ENCODE data around the gene PCDH9.
A peak's percentile ranks its signal among the peaks of the same experiment; 100 is the strongest.

PCDH9 gene

GRCh38 chr13:67107979-67108378 lies 122.2 kb downstream of the PCDH9 start:
- no peak overlapping the region for H3K4me3 ChIP-seq (ENCODE audit: low read length)
- no peaks in the 10 kb centered on the region for H3K27me3 ChIP-seq (ENCODE audit: low read depth, low read length)
- no peak overlapping the region for H3K9ac ChIP-seq (ENCODE audit: low read length)
- H3K79me2 ChIP-seq (ENCODE audit: low read length) = no peaks in the 10 kb centered on the region
- TF ChIP-seq EZH2phosphoT487 (IDR thresholded peaks at IDR 0.05; ENCODE audit: low read depth) = no peak
- TF ChIP-seq, protein P1, sequence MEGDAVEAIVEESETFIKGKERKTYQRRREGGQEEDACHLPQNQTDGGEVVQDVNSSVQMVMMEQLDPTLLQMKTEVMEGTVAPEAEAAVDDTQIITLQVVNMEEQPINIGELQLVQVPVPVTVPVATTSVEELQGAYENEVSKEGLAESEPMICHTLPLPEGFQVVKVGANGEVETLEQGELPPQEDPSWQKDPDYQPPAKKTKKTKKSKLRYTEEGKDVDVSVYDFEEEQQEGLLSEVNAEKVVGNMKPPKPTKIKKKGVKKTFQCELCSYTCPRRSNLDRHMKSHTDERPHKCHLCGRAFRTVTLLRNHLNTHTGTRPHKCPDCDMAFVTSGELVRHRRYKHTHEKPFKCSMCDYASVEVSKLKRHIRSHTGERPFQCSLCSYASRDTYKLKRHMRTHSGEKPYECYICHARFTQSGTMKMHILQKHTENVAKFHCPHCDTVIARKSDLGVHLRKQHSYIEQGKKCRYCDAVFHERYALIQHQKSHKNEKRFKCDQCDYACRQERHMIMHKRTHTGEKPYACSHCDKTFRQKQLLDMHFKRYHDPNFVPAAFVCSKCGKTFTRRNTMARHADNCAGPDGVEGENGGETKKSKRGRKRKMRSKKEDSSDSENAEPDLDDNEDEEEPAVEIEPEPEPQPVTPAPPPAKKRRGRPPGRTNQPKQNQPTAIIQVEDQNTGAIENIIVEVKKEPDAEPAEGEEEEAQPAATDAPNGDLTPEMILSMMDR (IDR thresholded peaks at IDR 0.05; ENCODE audit: low read depth, low read length) = no peak
- no peaks in the 10 kb centered on the region for H3K4me1 ChIP-seq (ENCODE audit: low read length)
- H3K36me3 ChIP-seq (replicated peaks; ENCODE audit: low read depth, low read length) = no peaks in the 10 kb centered on the region
- H3K27ac ChIP-seq (ENCODE audit: low read length) = no peak overlapping the region
- H3K4me2 ChIP-seq (ENCODE audit: low read length) = no peak overlapping the region
- H2AFZ ChIP-seq (ENCODE audit: low read depth, low read length) = no peak overlapping the region
- H3K9me3 ChIP-seq (ENCODE audit: insufficient read depth, low read length) = no peaks in the 10 kb centered on the region
- H4K20me1 ChIP-seq (ENCODE audit: insufficient read depth, low read length) = no peaks in the 10 kb centered on the region

DNA sequence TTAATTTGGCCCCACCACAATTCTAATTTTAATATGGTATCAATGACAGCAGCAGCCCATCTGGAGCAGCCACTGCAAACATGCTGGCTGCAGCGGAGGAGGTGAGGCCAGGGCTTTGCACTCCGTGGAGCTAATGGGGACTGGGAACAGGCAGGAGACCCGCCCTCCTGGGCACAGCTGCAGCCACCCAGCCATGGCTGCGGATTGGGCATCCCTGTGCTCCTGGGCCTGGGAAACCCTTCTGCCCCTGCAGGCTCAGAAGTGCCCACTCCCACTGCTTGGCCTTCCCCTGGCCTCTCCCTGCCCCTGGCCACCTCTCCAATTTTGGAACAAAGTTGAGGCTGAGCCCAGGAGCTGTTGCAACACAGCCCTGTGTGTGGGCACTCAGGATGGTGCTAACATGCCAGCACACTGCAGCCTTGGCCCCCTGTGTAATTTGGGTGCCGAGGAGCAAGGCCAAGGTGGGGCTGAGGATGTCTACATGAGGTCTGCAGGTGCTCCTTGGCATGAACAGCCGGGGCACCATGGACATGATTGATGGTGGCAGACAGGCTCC lies 123.6 kb downstream of the PCDH9 start:
- H3K36me3 ChIP-seq (replicated peaks; ENCODE audit: low read depth, low read length) = no peaks in the 10 kb centered on the region
- TF ChIP-seq EZH2phosphoT487 (IDR thresholded peaks at IDR 0.05; ENCODE audit: low read depth) = no peak
- TF ChIP-seq, protein P1 (IDR thresholded peaks at IDR 0.05; ENCODE audit: low read depth, low read length) = no peak
- no peaks in the 10 kb centered on the region for H3K27me3 ChIP-seq (ENCODE audit: low read depth, low read length)
- H3K79me2 ChIP-seq (ENCODE audit: low read length) = no peaks in the 10 kb centered on the region
- H3K4me2 ChIP-seq (ENCODE audit: low read length) = no peak overlapping the region
- no peak overlapping the region for H2AFZ ChIP-seq (ENCODE audit: low read depth, low read length)
- no peak overlapping the region for H3K4me3 ChIP-seq (ENCODE audit: low read length)
- H3K9ac ChIP-seq (ENCODE audit: low read length) = no peak overlapping the region
- no peak overlapping the region for H3K27ac ChIP-seq (ENCODE audit: low read length)
- H3K9me3 ChIP-seq (ENCODE audit: insufficient read depth, low read length) = no peaks in the 10 kb centered on the region
- H4K20me1 ChIP-seq (ENCODE audit: insufficient read depth, low read length) = no peaks in the 10 kb centered on the region
- H3K4me1 ChIP-seq (ENCODE audit: low read length) = no peaks in the 10 kb centered on the region

DNA sequence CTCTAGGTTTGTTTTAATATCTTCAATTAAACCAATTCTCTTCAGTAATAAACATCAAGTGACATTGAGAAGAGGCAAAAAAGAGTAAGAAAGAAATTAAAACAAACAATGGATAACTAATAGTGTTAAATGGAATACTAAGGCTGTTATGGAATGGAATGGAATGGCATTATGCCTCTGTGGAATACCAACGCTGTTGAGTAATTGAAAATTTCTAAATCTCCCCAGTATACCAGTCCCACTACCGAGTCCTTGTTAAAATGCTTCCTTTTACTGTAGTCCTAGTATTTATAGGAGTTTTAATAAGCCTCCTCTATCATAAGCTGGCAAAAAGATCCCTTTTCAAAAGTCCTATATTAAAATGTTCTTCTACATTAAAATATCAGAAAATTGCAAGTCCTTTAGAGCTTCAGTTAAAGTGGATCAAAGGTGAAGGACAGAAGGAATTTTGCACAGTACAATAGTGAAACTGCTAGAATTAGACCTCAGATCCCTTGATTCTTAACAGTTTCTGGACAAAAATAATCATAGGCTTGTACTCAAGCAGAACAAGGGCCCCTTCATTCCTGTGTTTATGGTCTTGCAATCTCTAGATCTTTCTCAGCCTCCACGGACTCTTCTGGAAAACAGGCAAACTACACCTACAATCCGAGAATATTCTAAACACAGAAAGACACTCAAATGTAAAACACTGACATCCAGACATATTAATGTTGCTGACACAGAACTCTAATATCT lies 128.2 kb downstream of the PCDH9 start:
- no peak overlapping the region for H3K27ac ChIP-seq (ENCODE audit: low read length)
- peak overlapping the region; percentile 19; the same call in 1 of the 2 replicates for H2AFZ ChIP-seq (ENCODE audit: low read depth, low read length)
- no peaks in the 10 kb centered on the region for H3K9me3 ChIP-seq (ENCODE audit: insufficient read depth, low read length)

DNA sequence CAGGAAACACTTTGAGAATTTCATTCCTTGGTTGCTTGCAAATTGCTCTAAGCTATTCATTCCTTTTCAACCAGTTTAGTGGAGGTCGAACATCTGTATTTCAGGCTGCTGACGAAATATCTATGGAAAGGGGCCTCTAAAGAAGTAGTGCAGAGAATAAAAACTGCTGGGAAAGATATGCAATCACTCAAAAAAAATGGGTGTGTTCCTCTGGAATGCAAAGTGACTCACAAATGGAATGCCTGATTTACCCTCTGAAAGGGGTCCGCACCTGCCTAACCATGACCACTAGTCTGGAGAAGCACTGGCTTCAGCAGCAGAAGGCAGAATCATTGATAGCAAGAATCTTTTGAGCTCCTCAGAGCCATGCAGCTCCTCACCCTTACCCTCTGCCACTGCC lies 129.4 kb downstream of the PCDH9 start:
- Histone ChIP-seq H3K4me1 (ENCODE audit: low read length) (no peaks in the 10 kb centered on the region), H3K9me3 (ENCODE audit: insufficient read depth, low read length) (no peaks in the 10 kb centered on the region), H3K9ac (ENCODE audit: low read length) (no peak overlapping the region), H4K20me1 (ENCODE audit: insufficient read depth, low read length) (no peaks in the 10 kb centered on the region), H3K4me2 (ENCODE audit: low read length) (no peak overlapping the region), H3K4me3 (ENCODE audit: low read length) (no peak overlapping the region), H3K27me3 (ENCODE audit: low read depth, low read length) (no peaks in the 10 kb centered on the region), H3K79me2 (ENCODE audit: low read length) (no peaks in the 10 kb centered on the region), H3K27ac (ENCODE audit: low read length) (no peak overlapping the region), H3K36me3 (replicated peaks; ENCODE audit: low read depth, low read length) (no peaks in the 10 kb centered on the region), H2AFZ (ENCODE audit: low read depth, low read length) (no peak overlapping the region)
- TF ChIP-seq EZH2phosphoT487 (IDR thresholded peaks at IDR 0.05; ENCODE audit: low read depth) = no peak
- TF ChIP-seq, protein P1 (IDR thresholded peaks at IDR 0.05; ENCODE audit: low read depth, low read length) = no peak

More for the DNA sequence above, 128.2 kb downstream of the PCDH9 start:
- no peaks in the 10 kb centered on the region for H3K36me3 ChIP-seq (replicated peaks; ENCODE audit: low read depth, low read length)
- TF ChIP-seq, protein P1 (IDR thresholded peaks at IDR 0.05; ENCODE audit: low read depth, low read length) = no peak
- no peak for TF ChIP-seq EZH2phosphoT487 (IDR thresholded peaks at IDR 0.05; ENCODE audit: low read depth)
- no peak overlapping the region for H3K9ac ChIP-seq (ENCODE audit: low read length)
- H3K4me1 ChIP-seq (ENCODE audit: low read length) = no peaks in the 10 kb centered on the region
- no peak overlapping the region for H3K4me2 ChIP-seq (ENCODE audit: low read length)
- H3K79me2 ChIP-seq (ENCODE audit: low read length) = no peaks in the 10 kb centered on the region
- H4K20me1 ChIP-seq (ENCODE audit: insufficient read depth, low read length) = no peaks in the 10 kb centered on the region
- no peak overlapping the region for H3K4me3 ChIP-seq (ENCODE audit: low read length)
- H3K27me3 ChIP-seq (ENCODE audit: low read depth, low read length) = no peaks in the 10 kb centered on the region

All from OCI-LY3 (cell line).